Naive thymus-derived CD8-positive, alpha-beta T cell (primary cell): Measurements from ENCODE around the gene FRG2. TPM values are rescaled to one million over a fixed set of nuclear protein-coding genes. Genes with fewer than 3 reads are reported as not detected.
"Not testable (repeated sequence)": the region's sequence is repeated elsewhere in the genome, so short reads cannot be mapped to it uniquely, and the experiment has no call there.

Source experiments
- ATAC-seq, 2 donors: fragments of 150-1000 bp; cut with Tn5 transposase in 1 of 2; sonication (Bioruptor Pico), chemical (Tn5 transposase) in 1 of 2; 1 replicate in 1 of 2; 2 replicates in 1 of 2; pipeline ENCODE4 v1.10.0; 2021; ENCODE audit warnings: mild to moderate bottlenecking in 2 of 2, moderate library complexity in 2 of 2
- POLR2A ChIA-PET: fragments of 350-600 bp; sonication (Branson Sonifier 250); formaldehyde crosslinking; loops from one replicate; lab custom pipeline; 2021; ENCODE audit warnings: antibody characterized with exemption; lab: Charles Lee
- DNase-seq, 10 donors: peaks; one replicate each; pipeline versions ENCODE4 v3.0.0 to v3.0.0-alpha.2; 2020 to 2022
- H3K27ac Mint-ChIP-seq, 10 donors: one replicate each; pipeline ENCODE4 v1.8.0; 2020 to 2022; ENCODE audit warnings: mild to moderate bottlenecking in 10 of 10, mixed read lengths in 10 of 10, moderate library complexity in 4 of 10, inconsistent platforms in 1 of 10
- H3K27me3 Mint-ChIP-seq, 5 donors: one replicate each; pipeline ENCODE4 v1.8.0; 2021 to 2022; ENCODE audit warnings: mixed read lengths in 5 of 5
- H3K36me3 Mint-ChIP-seq, 3 donors: one replicate each; pipeline ENCODE4 v1.8.0; 2020 to 2022; ENCODE audit warnings: mixed read lengths in 3 of 3, mild to moderate bottlenecking in 2 of 3, inconsistent platforms in 1 of 3
- H3K4me1 Mint-ChIP-seq, 4 donors: one replicate each; pipeline ENCODE4 v1.8.0; 2021 to 2022; ENCODE audit warnings: mixed read lengths in 4 of 4
- H3K4me3 Mint-ChIP-seq, 10 donors: one replicate each; pipeline ENCODE4 v1.8.0; 2020 to 2022; ENCODE audit warnings: mild to moderate bottlenecking in 10 of 10, mixed read lengths in 10 of 10, moderate library complexity in 6 of 10, inconsistent platforms in 1 of 10
- H3K9me3 Mint-ChIP-seq, 9 donors: one replicate each; pipeline ENCODE4 v1.8.0; 2020 to 2022; ENCODE audit warnings: mixed read lengths in 9 of 9, mild to moderate bottlenecking in 3 of 9, inconsistent platforms in 1 of 9, moderate library complexity in 1 of 9
- polyA plus RNA-seq, 3 donors: library from polyadenylated mRNA; unstranded; fragments of 300-500 nt; fragmentation: Illumina TruSeq; gene quantifications; one replicate each; pipeline ENCODE4 v1.2.3, GENCODE V29; 2021
- total RNA-seq, 8 experiments: library from RNA in 2 of 8; stranded (reverse) in 2 of 8; gene quantifications; one replicate each; pipeline ENCODE4 v1.2.3 and lab custom pipeline; 2021 to 2026

Gene FRG2
- total and polyA plus RNA-seq, 5 experiments from 2014 or later = not detected

GRCh38 chr4:190020790-190021717 is 6.0 kb downstream of the FRG2 start:
- Mint-ChIP-seq H3K9me3 (peaks cover 0 to 10% (median 0%) of the 10 kb centered on the region in 9 donors), H3K27ac (peak overlapping the region in 1 of 10 donors; percentile 62), H3K27me3 (peaks cover 29 to 53% (median 38%) of the 10 kb centered on the region in 5 donors), H3K36me3 (no peaks in the 10 kb centered on the region), H3K4me3 (peak overlapping the region; percentile 42 to 88 (median 74)), H3K4me1 (peaks cover 23 to 44% (median 35%) of the 10 kb centered on the region in 4 donors)
- POLR2A ChIA-PET = no interaction called here
- peak in 2 of 10 donors; percentile 31 to 32 for DNase-seq
- peak in 1 of 2 donors; percentile 42 for ATAC-seq

- H3K27ac Mint-ChIP-seq, POLR2A ChIA-PET, ATAC-seq, DNase-seq, H3K36me3 Mint-ChIP-seq: not testable (repeated sequence)
- Mint-ChIP-seq H3K27me3 (peaks cover 33 to 60% (median 43%) of the 10 kb centered on the region in 5 donors), H3K4me3 (peak overlapping the region; percentile 25 to 88 (median 70)), H3K4me1 (peaks cover 27 to 53% (median 40%) of the 10 kb centered on the region in 4 donors), H3K9me3 (peaks cover 0 to 13% (median 0%) of the 10 kb centered on the region in 9 donors)
Measured at GRCh38 chr4:190019859-190020463, 7.1 kb downstream of the FRG2 start.

GRCh38 chr4:190019023-190019858 is 7.8 kb downstream of the FRG2 start:
- no peak for DNase-seq
- H3K9me3 Mint-ChIP-seq = peaks cover 0 to 13% (median 0%) of the 10 kb centered on the region in 9 donors
- no peak overlapping the region for H3K27ac Mint-ChIP-seq

GRCh38 chr4:190018201-190018920 is 8.7 kb downstream of the FRG2 start:
- Mint-ChIP-seq H3K27me3 (peaks cover 39 to 73% (median 53%) of the 10 kb centered on the region in 5 donors), H3K9me3 (peaks cover 0 to 15% (median 2%) of the 10 kb centered on the region in 9 donors), H3K27ac (peak overlapping the region in 1 of 10 donors; percentile 34), H3K4me1 (peaks cover 27 to 53% (median 43%) of the 10 kb centered on the region in 4 donors), H3K4me3 (peak overlapping the region in 8 of 10 donors; percentile 16 to 68 (median 56)), H3K36me3 (peaks cover 2 to 7% (median 7%) of the 10 kb centered on the region in 3 donors)
- DNase-seq = no peak
- ATAC-seq = no peak
- POLR2A ChIA-PET = no interaction called here

More at GRCh38 chr4:190019023-190019858, 7.8 kb downstream of the FRG2 start:
- Mint-ChIP-seq H3K4me3 (peak overlapping the region in 9 of 10 donors; percentile 25 to 88 (median 71)), H3K27me3 (peaks cover 36 to 64% (median 47%) of the 10 kb centered on the region in 5 donors), H3K36me3 (peaks cover 0 to 3% (median 0%) of the 10 kb centered on the region in 3 donors), H3K4me1 (peaks cover 27 to 53% (median 43%) of the 10 kb centered on the region in 4 donors)
- ATAC-seq = no peak
- POLR2A ChIA-PET = no interaction called here

GRCh38 chr4:190017357-190018200 is 9.5 kb downstream of the FRG2 start:
- POLR2A ChIA-PET = no interaction called here
- peaks cover 25 to 53% (median 42%) of the 10 kb centered on the region in 4 donors for H3K4me1 Mint-ChIP-seq
- DNase-seq (no peak), ATAC-seq (no peak)
- peaks cover 0 to 15% (median 2%) of the 10 kb centered on the region in 9 donors for H3K9me3 Mint-ChIP-seq
- H3K27me3 Mint-ChIP-seq = peaks cover 42 to 81% (median 56%) of the 10 kb centered on the region in 5 donors
- peak overlapping the region in 1 of 10 donors; percentile 34 for H3K27ac Mint-ChIP-seq
- peaks cover 2 to 12% (median 7%) of the 10 kb centered on the region in 3 donors for H3K36me3 Mint-ChIP-seq
- peak overlapping the region in 5 of 10 donors; percentile 20 to 68 (median 53) for H3K4me3 Mint-ChIP-seq

- Mint-ChIP-seq H3K4me3 (peak overlapping the region in 9 of 10 donors; percentile 4 to 76 (median 61)), H3K27ac (no peak overlapping the region)
Measured at GRCh38 chr4:190016369-190017289, 10.4 kb downstream of the FRG2 start.

GRCh38 chr4:190015538-190016368 is 11.3 kb downstream of the FRG2 start:
- Mint-ChIP-seq H3K4me1 (peaks cover 24 to 47% (median 37%) of the 10 kb centered on the region in 4 donors), H3K27ac (no peak overlapping the region), H3K9me3 (peaks cover 0 to 19% (median 2%) of the 10 kb centered on the region in 9 donors), H3K4me3 (peak overlapping the region; percentile 4 to 76 (median 64)), H3K36me3 (peaks cover 2 to 12% (median 7%) of the 10 kb centered on the region in 3 donors), H3K27me3 (peaks cover 42 to 79% (median 61%) of the 10 kb centered on the region in 5 donors)
- DNase-seq (no peak), ATAC-seq (no peak)
- POLR2A ChIA-PET = no interaction called here

More at GRCh38 chr4:190016369-190017289, 10.4 kb downstream of the FRG2 start:
- Mint-ChIP-seq H3K9me3 (peaks cover 0 to 19% (median 2%) of the 10 kb centered on the region in 9 donors), H3K4me1 (peaks cover 25 to 53% (median 42%) of the 10 kb centered on the region in 4 donors), H3K27me3 (peaks cover 43 to 85% (median 61%) of the 10 kb centered on the region in 5 donors), H3K36me3 (peaks cover 2 to 12% (median 7%) of the 10 kb centered on the region in 3 donors)
- POLR2A ChIA-PET = no interaction called here
- no peak for ATAC-seq
- DNase-seq = no peak

GRCh38 chr4:190014771-190015537 is 12.1 kb downstream of the FRG2 start:
- POLR2A ChIA-PET = no interaction called here
- peak overlapping the region in 9 of 10 donors; percentile 42 to 84 (median 62) for H3K4me3 Mint-ChIP-seq
- peaks cover 0 to 17% (median 2%) of the 10 kb centered on the region in 9 donors for H3K9me3 Mint-ChIP-seq
- H3K4me1 Mint-ChIP-seq = peaks cover 21 to 42% (median 29%) of the 10 kb centered on the region in 4 donors
- H3K27ac Mint-ChIP-seq = no peak overlapping the region
- ATAC-seq (peak; percentile 59 to 67), DNase-seq (peak in 1 of 10 donors; percentile 11)
- peaks cover 2 to 12% (median 7%) of the 10 kb centered on the region in 3 donors for H3K36me3 Mint-ChIP-seq
- H3K27me3 Mint-ChIP-seq = peaks cover 39 to 71% (median 57%) of the 10 kb centered on the region in 5 donors

GRCh38 chr4:189989941-189990340 is 37.1 kb downstream of the FRG2 start:
- H3K4me3 Mint-ChIP-seq = not testable (repeated sequence)

More at GRCh38 chr4:189989941-189990340, 37.1 kb downstream of the FRG2 start:
- DNase-seq, POLR2A ChIA-PET, H3K27ac Mint-ChIP-seq, H3K9me3 Mint-ChIP-seq, H3K36me3 Mint-ChIP-seq, ATAC-seq, H3K4me1 Mint-ChIP-seq: not testable (repeated sequence)
- peaks cover 0 to 20% (median 2%) of the 10 kb centered on the region in 5 donors for H3K27me3 Mint-ChIP-seq
